H4 (cell line): Measurements from ENCODE around the gene DHRS7. TPM values are rescaled to one million over a fixed set of nuclear protein-coding genes. Genes with fewer than 3 reads are reported as not detected.

Source experiments
- DNase-seq: peaks from one replicate; pipeline ENCODE4 v3.0.0-alpha.2; 2015; ENCODE audit warnings: low spot score
- total RNA-seq: library from RNA; depleted of rRNA; stranded (reverse); fragments of >200 nt; shearing (Covaris generic); gene quantifications from 2 replicates; pipeline ENCODE4 v1.2.3, GENCODE V29; 2014

DHRS7 gene
- total RNA-seq, 1 experiment from 2014 or later = 79.6 TPM

DNA sequence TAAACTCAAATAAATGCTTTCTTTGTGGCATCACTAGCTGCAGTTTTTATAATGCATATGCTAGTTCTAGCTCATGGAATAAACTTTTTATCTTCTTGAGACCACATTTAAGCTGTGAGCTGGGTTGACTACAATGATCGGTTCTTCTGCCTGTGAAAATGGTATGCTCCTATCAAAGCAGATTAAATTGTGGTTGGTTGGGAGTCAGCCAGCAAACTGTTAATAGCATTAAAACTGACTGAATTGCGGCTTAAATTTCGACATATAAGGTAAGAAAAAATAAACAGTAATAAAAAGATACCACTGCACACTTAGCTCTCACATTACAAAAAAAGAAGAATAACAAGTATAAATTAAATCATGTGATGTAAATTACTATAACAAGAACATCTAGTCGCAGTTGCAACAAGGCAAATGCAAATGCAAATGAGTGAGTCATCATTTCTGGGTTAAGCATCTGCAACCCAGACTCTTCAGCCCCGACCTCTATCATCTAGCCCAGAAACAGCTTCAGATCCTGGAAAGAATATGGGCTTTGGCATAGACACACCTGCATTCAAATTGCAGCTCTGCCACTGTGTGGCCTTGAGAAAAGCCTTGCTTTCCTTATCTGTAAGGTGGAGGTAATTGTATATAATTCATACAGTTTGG, 19.8 kb upstream of the DHRS7 start:
- DNase-seq = peak; percentile 29

DNA sequence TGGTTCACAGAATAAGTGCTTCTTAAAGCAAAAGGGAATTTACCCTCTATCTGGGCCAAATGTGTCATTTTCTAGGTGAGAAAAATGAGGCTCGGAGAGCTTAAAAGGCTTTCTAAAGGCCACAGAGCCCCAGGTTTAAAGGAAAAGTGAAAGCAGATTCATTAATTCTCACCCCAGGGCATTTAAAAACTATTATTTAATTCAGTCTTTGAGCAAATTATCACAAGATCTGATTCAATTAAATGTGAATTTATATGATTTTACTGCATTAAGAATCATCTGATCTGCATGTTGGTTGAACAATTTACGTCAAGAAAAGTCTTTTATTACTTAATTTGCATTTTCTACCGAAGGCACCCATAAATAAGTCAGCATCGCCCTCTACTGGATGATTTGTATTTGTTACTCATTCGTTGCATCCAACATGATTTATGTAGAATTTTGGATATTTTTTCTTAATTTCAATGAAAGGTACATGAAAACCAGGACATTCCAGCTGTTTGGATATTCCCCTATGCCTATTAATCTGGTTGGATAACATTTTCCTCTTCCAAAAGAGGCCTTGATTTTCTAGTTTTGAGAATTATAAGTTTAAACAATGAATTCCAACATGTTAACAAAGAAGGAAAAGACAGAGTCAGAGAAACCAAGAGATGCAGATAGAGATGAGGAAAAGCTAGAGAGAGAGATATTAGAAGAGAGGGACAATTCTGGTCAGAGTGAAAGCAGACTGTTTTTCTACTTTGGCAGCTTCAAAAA, 19.1 kb upstream of the DHRS7 start:
- DNase-seq = peak; percentile 67

- DNase-seq = no peak
Observed at GRCh38 chr14:60183741-60184140, 18.5 kb upstream of the DHRS7 start.

DNA sequence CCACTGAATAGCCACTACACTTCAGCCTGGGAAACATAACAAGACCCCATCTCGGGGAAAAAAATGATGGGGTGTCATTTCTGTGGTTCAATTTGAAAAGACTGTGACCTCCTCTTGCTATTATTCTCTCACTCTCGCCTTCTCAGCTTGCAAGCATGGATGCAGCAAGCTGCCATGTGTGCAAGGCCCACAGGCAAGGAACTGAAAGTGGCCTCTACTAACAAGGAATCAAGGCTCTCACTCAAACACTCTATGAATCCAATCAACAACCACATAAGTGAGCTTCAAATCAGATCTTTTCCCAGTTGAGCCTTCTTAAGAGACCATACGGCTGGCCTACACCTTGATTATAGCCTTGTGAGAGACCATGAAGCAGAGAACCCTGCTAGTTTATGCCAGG, 17.9 kb upstream of the DHRS7 start:
- DNase-seq = no peak

GRCh38 chr14:60179431-60179869, 14.3 kb upstream of the DHRS7 start:
- no peak for DNase-seq

DNA sequence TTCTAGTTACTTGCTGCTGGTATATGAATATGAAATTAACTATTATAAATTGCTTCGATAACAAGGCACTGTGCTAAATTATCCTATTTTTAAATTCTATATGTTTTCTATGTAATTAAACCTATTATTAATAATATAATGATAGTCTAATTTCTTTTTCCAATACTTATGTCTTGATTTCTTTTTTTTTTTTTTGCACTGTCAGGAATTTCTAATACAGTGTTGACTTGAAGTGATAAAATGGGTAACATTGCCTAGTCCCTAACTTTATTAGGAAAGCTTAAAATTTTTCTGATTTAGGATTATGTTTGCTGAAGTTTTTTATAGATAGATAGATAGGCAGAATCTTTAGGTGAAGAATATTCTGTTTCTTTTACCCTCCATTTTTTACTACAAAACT, 13.6 kb upstream of the DHRS7 start:
- DNase-seq = no peak

DNA sequence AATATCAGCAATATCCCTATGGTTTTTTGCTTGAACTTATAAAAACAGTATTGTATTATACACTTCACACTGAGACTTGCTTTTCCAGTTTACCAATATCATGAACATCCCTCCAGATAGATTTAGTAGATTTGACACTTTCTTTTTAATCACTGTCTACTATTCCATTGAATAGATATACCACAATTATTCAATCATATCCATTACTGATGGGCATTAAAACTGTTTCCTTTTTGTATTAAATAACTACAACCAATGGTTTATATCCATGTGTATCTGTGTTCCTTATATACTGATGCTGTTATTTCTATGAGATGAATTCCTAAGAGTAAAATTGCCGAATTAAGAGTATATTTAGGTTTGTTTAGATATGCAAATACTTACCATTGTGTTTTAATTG, 13.0 kb upstream of the DHRS7 start:
- no peak for DNase-seq

- no peak for DNase-seq
Observed at GRCh38 chr14:60175255-60175902, 10.2 kb upstream of the DHRS7 start.

DNA sequence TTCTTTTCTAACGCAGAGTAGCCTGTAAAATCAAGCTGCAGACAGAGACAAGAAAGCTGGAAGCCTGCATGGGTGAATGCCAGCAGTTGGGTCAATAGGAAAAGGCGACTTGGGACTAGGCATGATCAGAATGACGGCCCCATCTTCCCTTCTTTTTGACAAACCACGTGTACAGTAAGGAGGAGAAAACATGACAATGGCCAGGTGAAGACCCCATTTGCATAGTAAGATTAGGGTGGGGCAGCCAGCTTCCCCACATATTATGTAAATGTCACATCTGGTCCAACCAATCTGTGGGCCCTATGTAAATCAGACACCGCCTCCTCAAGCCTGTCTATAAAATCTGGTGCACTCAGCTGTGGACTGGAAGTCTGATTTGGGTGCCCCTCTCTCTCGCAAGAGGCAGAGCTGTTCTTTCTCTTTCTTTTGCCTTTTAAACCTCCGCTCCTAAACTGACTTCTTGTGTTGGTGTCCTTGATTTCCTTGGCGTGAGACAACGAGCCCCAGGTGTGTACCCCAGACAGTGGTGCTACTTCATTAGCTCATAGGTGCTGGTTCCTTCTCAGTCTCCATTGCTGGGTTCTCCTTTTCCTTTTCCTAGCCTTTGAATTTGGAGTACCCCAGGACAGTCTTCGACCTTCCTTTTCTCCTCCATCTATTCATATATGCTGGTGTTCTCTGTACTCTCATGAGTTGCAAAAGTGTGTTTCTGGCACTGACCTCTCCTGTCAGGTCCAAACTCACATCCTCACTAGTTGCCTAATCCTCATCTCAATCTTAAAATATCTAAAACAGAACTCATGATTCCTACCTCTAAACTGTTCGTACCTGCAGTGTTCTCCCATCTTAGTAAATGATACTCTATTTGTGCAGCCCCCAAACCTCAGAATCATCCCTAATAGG, 9.4 kb upstream of the DHRS7 start:
- DNase-seq = no peak

- no peak for DNase-seq
Observed at GRCh38 chr14:60171690-60172089, 6.5 kb upstream of the DHRS7 start.

GRCh38 chr14:60170948-60171347, 5.8 kb upstream of the DHRS7 start:
- DNase-seq = no peak

- DNase-seq = no peak
Observed at GRCh38 chr14:60169722-60170121, 4.5 kb upstream of the DHRS7 start.

- DNase-seq = no peak
Observed at GRCh38 chr14:60166142-60166541, 944 bp upstream of the DHRS7 start.

DNA sequence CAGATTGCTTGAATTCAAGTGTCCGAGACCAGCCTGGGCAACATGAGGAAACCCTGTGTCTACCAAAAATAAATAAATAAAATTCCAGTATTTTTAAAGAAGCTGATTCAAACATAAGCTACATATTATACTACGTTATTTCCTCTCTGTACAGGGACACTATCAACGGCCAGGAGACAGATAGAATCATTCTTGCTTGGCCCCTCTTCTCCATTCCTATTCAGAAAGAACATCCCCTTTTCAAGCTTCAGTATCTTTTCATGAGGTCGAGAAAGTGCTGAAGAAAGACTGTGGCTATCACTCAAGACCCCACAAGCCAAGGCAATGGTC, 314 bp upstream of the DHRS7 start:
- no peak for DNase-seq

GRCh38 chr14:60164404-60164711, 840 bp downstream of the DHRS7 start:
- DNase-seq = no peak

DNA sequence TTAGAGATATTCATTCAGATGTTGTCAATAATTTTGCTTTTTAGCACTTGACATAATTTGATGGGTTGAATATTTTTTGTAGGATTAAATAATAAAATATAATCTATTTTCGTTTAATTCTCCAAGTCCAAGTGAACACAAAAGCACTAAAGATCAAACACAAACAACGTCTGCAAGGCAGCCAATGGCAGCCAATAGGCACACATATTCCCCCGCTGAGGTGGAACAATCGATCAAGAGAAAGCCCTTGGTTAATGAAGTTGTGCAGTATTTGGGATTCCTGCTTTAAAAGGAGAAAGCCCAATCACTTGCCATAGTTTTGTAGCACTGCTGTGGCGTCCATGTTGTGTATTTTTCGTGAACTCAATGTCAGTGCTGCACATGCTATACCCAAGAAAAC, 1.5 kb downstream of the DHRS7 start:
- no peak for DNase-seq

DNA sequence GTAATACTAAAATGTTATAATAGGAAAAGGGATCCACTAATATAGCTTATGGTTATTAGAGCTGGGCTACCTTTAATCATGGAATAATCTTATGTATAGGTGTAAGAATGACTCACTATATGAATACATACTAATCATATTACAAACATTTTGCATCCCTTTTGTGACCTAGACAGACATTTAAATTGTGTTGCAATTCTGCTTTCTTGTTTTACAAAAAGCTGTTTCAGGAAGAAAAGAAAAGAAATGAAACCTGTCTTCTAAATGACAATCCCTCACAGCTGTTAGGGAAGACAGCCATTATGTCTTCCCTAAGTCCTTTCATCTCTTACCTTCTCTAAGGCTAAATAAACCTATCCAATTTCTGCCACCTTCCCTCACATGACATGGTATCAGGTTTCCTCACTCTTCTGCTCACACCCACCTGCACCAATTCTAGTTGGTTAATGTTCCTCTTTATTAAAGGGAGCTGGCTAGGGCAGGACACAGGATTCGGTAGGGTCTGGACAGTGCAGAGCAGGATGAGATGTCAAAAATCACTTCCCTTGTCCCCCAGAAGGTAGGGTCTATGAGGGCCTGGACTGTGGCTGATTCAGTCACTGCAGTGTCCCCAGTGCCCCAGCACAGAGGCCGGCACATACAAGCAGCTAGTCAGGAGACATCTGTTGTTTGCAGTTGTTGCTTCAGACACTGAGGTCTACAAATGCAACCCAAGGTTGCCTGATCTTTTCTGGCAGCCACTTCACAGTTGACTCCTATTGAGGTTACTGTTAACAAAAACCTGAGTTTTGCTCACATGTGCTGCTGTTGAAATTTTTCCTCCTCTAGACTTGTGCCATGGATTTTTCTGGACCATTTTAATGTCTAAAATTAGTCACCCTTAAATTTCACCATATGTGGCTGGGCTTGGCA, 3.7 kb downstream of the DHRS7 start:
- DNase-seq = no peak

- DNase-seq = no peak
Observed at GRCh38 chr14:60160422-60160821, 4.8 kb downstream of the DHRS7 start.

DNA sequence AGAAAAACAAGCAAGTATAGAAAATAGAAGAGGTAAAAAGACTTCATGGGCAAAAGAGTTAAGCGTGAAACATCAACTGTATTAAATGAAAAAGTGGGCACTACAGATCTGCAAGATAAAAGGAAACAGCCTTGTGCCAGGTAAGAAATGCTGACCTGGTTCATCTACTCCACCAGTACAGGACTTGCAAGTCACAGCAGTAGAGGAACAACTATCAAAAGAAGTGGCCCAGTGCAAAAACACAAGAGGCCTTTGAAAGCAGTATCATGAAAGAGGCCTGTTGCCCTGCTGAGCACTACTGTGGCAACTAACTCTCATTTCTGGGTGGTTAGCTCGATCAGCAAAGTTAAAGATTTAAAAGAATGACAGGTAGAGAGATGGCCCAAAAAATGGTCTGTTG, 10.5 kb downstream of the DHRS7 start:
- no peak for DNase-seq

DNA sequence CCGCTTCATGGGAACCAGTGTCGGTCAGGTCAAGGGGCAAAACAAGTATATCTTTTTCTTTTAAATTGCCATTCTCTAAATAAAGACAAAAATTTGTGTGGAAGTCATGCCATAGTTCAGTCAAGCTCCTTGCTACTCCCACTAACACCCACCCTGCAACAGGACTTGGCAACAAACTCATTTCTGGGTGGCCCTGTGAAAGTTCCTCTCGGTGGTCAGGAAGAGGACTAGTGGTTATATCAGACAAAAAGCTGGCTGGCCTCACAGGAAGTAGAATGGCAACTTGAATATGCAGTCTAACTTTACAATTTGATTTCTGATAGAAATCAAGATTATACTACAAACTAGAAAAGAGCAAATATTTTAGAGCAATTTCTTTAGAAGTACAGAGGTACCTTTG, 11.2 kb downstream of the DHRS7 start:
- DNase-seq = no peak

GRCh38 chr14:60151715-60152114, 13.5 kb downstream of the DHRS7 start:
- DNase-seq = peak; percentile 83
